HL-60 (cell line): ENCODE results near the gene C10orf143.

ENCODE experiments used
- DNase-seq, 2 experiments: peaks; one replicate each; pipeline ENCODE4 v3.0.0-alpha.2; 2010 to 2020; ENCODE audit warnings: low read depth in 1 of 2, low spot score in 1 of 2
- H3K27ac ChIP-seq: fragments of 250-450 bp; sonication (Bioruptor Pico); replicated peaks from 2 replicates; pipeline ENCODE4 v1.5.1; 2020; ENCODE audit warnings: mild to moderate bottlenecking, moderate library complexity
- H3K27me3 ChIP-seq: fragments of 250-450 bp; sonication (Bioruptor Pico); 2 replicates; pipeline ENCODE4 v1.5.1; 2021; ENCODE audit warnings: mild to moderate bottlenecking, moderate library complexity; ENCODE audit not compliant: insufficient read depth, poor library complexity, severe bottlenecking
- H3K4me3 ChIP-seq: replicated peaks from 2 replicates; pipeline ENCODE4 v1.5.1; 2011; ENCODE audit warnings: mild to moderate bottlenecking, control low read depth, low read length; ENCODE audit not compliant: insufficient read depth
- GABPA ChIP-seq: IDR thresholded peaks from 2 replicates; pipeline ENCODE4 v1.6.1; 2012; ENCODE audit warnings: low read depth
- POLR2AphosphoS5 ChIP-seq: IDR thresholded peaks from 2 replicates; pipeline ENCODE4 v1.6.1; 2012; ENCODE audit warnings: low read depth
- REST ChIP-seq: IDR thresholded peaks from 2 replicates; pipeline ENCODE4 v1.6.1; 2012; ENCODE audit warnings: low read depth; ENCODE audit not compliant: insufficient replicate concordance
- SPI1 ChIP-seq: IDR thresholded peaks from 2 replicates; pipeline ENCODE4 v1.6.1; 2012; ENCODE audit warnings: low read depth, mild to moderate bottlenecking, borderline replicate concordance
- TF ChIP-seq, protein P1 (sequence below): IDR thresholded peaks from one replicate; pipeline ENCODE4 v1.5.1; 2011; ENCODE audit warnings: low read length, control low read depth, inconsistent platforms; ENCODE audit not compliant: insufficient read depth

The C10orf143 gene

DNA sequence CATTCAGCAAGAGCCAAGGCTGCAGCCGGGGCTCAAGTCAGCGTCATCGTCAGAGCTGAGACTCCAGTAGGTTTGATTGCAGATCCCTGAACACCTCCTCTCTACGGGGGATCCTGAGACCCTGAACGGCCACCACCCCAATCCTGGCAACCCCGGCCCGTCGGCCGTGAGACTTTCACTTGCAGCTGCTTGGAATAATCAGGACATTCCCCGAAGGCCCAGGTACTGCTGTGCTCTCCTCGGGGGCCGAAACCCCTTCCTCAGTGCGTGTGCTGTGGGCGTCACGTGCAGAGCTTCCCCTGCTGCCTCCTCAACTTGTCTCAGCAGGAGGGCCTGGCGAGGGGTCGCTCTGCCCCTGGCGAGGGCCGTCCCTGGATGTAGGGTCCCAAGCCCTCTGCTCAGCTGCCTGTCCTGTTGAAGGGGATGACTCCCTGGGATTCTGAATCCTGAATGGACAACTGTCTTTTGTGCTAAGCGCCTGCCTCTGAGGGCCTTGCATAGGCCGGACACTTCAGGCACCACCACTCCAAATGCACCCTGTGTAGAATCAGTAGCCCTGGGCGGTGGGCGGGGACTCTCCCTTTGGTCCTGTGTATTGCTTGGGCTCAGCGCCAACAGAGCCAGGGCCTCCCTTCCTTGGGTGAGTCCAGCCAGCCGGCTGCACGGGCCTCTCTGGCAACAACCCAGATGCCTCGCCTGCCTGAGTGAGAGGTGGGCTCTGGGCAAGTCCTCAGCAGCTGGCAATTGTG is 82.7 kb downstream of the C10orf143 start:
- TF ChIP-seq GABPA (no peak), POLR2AphosphoS5 (no peak), SPI1 (no peak), REST (no peak)
- TF ChIP-seq, protein P1, sequence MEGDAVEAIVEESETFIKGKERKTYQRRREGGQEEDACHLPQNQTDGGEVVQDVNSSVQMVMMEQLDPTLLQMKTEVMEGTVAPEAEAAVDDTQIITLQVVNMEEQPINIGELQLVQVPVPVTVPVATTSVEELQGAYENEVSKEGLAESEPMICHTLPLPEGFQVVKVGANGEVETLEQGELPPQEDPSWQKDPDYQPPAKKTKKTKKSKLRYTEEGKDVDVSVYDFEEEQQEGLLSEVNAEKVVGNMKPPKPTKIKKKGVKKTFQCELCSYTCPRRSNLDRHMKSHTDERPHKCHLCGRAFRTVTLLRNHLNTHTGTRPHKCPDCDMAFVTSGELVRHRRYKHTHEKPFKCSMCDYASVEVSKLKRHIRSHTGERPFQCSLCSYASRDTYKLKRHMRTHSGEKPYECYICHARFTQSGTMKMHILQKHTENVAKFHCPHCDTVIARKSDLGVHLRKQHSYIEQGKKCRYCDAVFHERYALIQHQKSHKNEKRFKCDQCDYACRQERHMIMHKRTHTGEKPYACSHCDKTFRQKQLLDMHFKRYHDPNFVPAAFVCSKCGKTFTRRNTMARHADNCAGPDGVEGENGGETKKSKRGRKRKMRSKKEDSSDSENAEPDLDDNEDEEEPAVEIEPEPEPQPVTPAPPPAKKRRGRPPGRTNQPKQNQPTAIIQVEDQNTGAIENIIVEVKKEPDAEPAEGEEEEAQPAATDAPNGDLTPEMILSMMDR = no peak
- no peak for DNase-seq

GRCh38 chr10:130026670-130027456 is 83.8 kb downstream of the C10orf143 start:
- Histone ChIP-seq H3K4me3 (no peak overlapping the region), H3K27ac (no peak overlapping the region), H3K27me3 (no peaks in the 10 kb centered on the region)
- no peak for DNase-seq
- TF ChIP-seq REST (no peak), GABPA (no peak), POLR2AphosphoS5 (no peak), SPI1 (no peak)
- TF ChIP-seq, protein P1 = no peak

More for the DNA sequence above, 82.7 kb downstream of the C10orf143 start:
- no peak overlapping the region for H3K4me3 ChIP-seq
- H3K27me3 ChIP-seq = no peaks in the 10 kb centered on the region
- no peak overlapping the region for H3K27ac ChIP-seq

- Histone ChIP-seq H3K27ac (no peak overlapping the region), H3K27me3 (no peaks in the 10 kb centered on the region), H3K4me3 (no peak overlapping the region)
- TF ChIP-seq, protein P1 = no peak
- TF ChIP-seq REST (no peak), POLR2AphosphoS5 (no peak), GABPA (no peak), SPI1 (no peak)
- no peak for DNase-seq
Measured at GRCh38 chr10:130025811-130026485, 84.7 kb downstream of the C10orf143 start.
